Ishikawa (cell line): ENCODE results near the gene PLCD3.

ENCODE experiments used
- CEBPB ChIP-seq: IDR thresholded peaks from 2 replicates; pipeline ENCODE4 v1.6.1; 2012
- CREB1 ChIP-seq: IDR thresholded peaks from 2 replicates; pipeline ENCODE4 v1.6.1; 2012; ENCODE audit warnings: low read depth
- EGR1 ChIP-seq: IDR thresholded peaks from 2 replicates; pipeline ENCODE4 v1.6.1; 2012
- EP300 ChIP-seq: IDR thresholded peaks from 2 replicates; pipeline ENCODE4 v1.6.1; 2012; ENCODE audit warnings: borderline replicate concordance
- FOXM1 ChIP-seq: IDR thresholded peaks from 2 replicates; pipeline ENCODE4 v1.6.1; 2012; ENCODE audit warnings: low read depth, borderline replicate concordance
- MAX ChIP-seq: IDR thresholded peaks from 2 replicates; pipeline ENCODE4 v1.6.1; 2012
- NFIC ChIP-seq: IDR thresholded peaks from 2 replicates; pipeline ENCODE4 v1.6.1; 2012
- RAD21 ChIP-seq: IDR thresholded peaks from 2 replicates; pipeline ENCODE4 v1.6.1; 2012; ENCODE audit warnings: low read depth
- REST ChIP-seq: IDR thresholded peaks from 2 replicates; pipeline ENCODE4 v1.6.1; 2012; ENCODE audit warnings: low read depth, mild to moderate bottlenecking
- TAF1 ChIP-seq: IDR thresholded peaks from 2 replicates; pipeline ENCODE4 v1.6.1; 2012; ENCODE audit warnings: low read depth, mild to moderate bottlenecking
- TCF12 ChIP-seq: IDR thresholded peaks from 2 replicates; pipeline ENCODE4 v1.6.1; 2012; ENCODE audit warnings: low read depth
- TEAD4 ChIP-seq: IDR thresholded peaks from 2 replicates; pipeline ENCODE4 v1.6.1; 2012
- USF1 ChIP-seq: IDR thresholded peaks from 2 replicates; pipeline ENCODE4 v1.6.1; 2012
- YY1 ChIP-seq: IDR thresholded peaks from 2 replicates; pipeline ENCODE4 v1.6.1; 2012; ENCODE audit warnings: low read depth
- ZBTB7A ChIP-seq: IDR thresholded peaks from 2 replicates; pipeline ENCODE4 v1.6.1; 2012; ENCODE audit warnings: low read depth

Gene PLCD3

GRCh38 chr17:45164734-45165269 is 32.5 kb upstream of the PLCD3 start:
- TF ChIP-seq ZBTB7A (no peak), CREB1 (no peak), EGR1 (no peak), TAF1 (no peak), TEAD4 (no peak), FOXM1 (no peak), TCF12 (no peak), REST (no peak), RAD21 (no peak), YY1 (no peak), NFIC (no peak), EP300 (no peak), CEBPB (no peak), USF1 (no peak), MAX (no peak)

- TF ChIP-seq NFIC (no peak), FOXM1 (no peak), RAD21 (no peak), EGR1 (no peak), ZBTB7A (no peak), TEAD4 (no peak), MAX (no peak), REST (no peak), EP300 (no peak)
These were observed 29.8 kb upstream of the PLCD3 start for GRCh38 chr17:45162025-45162687.

GRCh38 chr17:45161288-45162024 is 29.1 kb upstream of the PLCD3 start, which contains the start of gene HEXIM2:
Gene HEXIM2 (plus strand): TSS chr17:45161875. CDS start chr17:45162794, 919 bp downstream.
- TF ChIP-seq REST (peak; percentile 39; the same call in 1 of the 2 replicates), MAX (peak; percentile 67), EP300 (peak; percentile 65; the same call in 1 of the 2 replicates), TCF12 (peak; percentile 76), TEAD4 (peak; percentile 55), CEBPB (no peak; the same call in 1 of the 2 replicates), ZBTB7A (peak; percentile 54; the same call in 1 of the 2 replicates), FOXM1 (peak; percentile 51; the same call in 1 of the 2 replicates), TAF1 (peak; percentile 100), NFIC (peak; percentile 64; the same call in 1 of the 2 replicates), RAD21 (peak; percentile 1; the same call in 1 of the 2 replicates), EGR1 (peak; percentile 82), CREB1 (no peak; the same call in none of the 2 replicates), USF1 (no peak), YY1 (peak; percentile 99)
